HG03097 (cell line): ENCODE measurements around the gene TSPEAR.
"Not testable (repeated sequence)": the region's sequence is repeated elsewhere in the genome, so short reads cannot be mapped to it uniquely, and the experiment has no call there.

ENCODE experiments used
- ATAC-seq: cut with Tn5 transposase; IDR thresholded peaks from one replicate; pipeline ENCODE4 v1.9.1; 2021; ENCODE audit not compliant: unreplicated experiment, low FRiP score

TSPEAR gene

DNA sequence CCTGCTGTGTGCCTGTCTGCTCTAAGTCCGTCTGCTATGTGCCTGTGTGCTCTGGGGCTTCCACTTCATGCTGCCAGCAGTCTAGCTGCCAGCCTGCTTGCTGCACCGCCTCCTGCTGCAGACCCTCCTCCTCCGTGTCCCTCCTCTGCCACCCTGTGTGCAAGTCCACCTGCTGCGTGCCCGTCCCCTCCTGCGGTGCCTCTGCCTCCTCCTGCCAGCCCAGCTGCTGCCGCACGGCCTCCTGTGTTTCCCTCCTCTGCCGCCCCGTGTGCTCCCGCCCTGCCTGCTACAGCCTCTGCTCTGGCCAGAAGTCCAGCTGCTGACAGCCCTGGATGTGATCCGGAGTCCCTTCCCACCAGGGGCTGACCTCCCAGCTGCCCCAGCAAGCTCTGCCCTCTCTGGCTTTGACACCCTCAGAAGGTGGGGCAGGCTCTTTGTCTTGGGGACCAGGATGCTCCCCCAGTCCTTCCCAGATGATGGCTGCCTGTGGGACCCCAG lies 73.5 kb downstream of the TSPEAR start:
- not testable (repeated sequence) for ATAC-seq

GRCh38 chr21:44637018-44637850 lies 74.1 kb downstream of the TSPEAR start, which contains the start of gene KRTAP10-10:
TSS of gene KRTAP10-10 (plus strand) at chr21:44637356. CDS start at chr21:44637418, 62 bp downstream.
- no peak for ATAC-seq

GRCh38 chr21:44636209-44637017 lies 75.0 kb downstream of the TSPEAR start:
- no peak for ATAC-seq

DNA sequence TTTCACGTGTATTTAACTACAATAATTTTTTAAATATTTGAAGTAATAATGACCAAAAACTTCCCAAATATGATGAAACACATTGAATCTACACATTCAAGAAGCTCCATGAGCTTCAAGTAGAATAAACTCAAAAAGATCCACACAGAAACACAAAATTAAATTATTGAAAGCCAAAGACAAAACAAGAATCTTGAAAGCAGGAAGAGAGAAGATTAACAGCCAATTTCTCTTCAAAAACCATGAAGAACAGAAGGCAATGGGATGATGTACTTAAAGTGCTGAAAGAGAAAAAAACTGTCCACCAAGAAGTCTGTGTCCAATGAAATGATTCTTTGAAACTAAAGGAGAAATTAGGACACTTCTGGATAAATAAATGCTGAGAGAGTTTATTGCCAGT lies 79.3 kb downstream of the TSPEAR start:
- no peak for ATAC-seq

DNA sequence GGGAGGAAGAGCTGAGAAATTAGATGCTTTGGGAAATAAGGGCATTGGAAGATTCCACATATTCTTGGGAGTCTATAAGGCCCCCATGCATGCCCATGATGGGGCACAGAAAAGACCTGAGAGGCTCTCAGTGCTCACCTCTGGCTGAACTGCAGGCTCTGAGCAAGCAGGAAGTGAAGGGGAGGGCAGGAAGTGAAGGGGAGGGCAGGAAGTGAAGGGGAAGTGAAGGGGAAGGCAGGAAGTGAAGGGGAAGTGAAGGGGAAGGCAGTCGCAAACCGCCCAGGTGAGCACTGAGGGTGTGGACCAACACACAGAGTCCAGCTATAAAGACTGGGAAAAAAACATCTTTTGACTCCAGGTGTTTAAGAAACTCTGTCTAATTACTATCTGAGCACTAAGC lies 80.9 kb downstream of the TSPEAR start:
- ATAC-seq, result no peak

DNA sequence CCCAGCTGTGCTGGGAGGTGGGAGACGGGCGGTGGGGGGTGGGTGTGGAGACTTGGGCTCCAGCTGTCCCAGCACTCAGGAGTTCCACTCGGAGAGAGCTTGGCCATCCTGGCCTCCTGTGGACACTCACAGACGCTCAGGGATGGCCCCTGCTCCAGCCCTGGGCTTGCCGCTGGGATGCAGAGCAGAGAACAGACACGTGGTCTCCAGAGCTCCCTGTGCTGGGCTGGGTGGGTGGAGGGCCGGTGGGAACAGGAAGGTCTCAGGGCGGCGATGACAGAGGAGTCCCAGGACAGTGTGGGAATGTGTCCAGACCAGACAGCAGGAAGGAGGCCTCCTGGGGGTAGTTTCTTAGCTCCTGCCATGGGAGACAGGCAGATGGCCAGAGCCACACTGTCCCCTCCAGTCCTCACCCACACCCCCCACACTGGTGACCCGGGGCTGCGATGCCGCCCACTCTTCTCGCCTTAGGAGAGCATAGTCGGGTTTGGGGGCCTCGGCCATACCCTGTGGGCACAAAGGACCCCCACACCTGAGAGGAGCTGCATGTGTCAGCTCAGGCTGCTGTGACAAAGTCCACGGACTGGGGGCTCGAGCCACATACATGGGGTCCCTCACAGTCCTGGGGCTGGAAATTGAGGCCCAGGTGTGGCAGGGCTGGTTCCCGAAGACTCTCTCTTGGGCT lies 82.5 kb downstream of the TSPEAR start:
- no peak for ATAC-seq

DNA sequence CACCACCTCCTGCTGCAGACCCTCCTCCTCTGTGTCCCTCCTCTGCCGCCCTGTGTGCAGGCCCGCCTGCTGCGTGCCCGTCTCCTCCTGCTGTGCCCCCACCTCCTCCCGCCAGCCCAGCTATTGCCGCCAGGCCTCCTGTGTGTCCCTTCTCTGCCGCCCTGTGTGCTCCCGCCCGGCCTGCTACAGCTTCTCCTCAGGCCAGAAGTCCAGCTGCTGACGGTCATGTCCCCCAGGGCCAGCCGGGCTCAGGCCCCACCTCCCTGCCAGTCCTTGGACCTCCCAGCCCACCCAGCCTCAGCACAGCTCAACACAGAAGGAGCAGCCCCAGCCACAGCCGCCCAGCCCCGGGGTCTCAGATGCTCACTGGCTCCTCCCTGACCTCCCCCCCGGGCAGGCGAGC lies 83.5 kb downstream of the TSPEAR start:
- ATAC-seq, result not testable (repeated sequence)

- ATAC-seq, result not testable (repeated sequence)
Measured at GRCh38 chr21:44627181-44627822, 84.1 kb downstream of the TSPEAR start.

DNA sequence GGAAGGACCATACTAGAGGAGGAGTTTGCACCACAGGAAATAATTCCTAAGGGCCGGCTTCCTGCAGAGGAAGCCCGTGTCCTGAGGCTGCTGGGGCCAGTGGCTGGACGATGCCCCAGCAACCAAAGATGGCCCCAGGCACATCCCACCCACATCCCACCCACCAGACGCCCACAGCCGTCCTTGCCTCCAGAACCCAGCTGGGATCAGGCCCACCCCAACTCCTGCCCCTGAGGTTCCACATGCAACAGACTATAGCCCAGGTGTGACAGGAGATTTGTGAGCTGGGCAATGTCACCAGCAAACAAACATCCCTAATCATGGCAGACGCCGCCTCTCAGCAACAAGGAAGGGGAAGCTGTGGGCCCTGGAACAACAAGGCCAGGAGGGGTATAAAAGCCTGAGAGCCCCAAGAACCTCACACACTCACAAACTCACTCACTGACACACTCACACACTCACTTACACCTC lies 84.7 kb downstream of the TSPEAR start, which contains the start of gene KRTAP10-9:
TSS of gene KRTAP10-9 (plus strand) at position 421 of the 471 bp plus-strand sequence. CDS start 79 bp downstream, outside the sequence.
- no peak for ATAC-seq

- ATAC-seq, result no peak
Measured at GRCh38 chr21:44626262-44626661, 85.1 kb downstream of the TSPEAR start.

DNA sequence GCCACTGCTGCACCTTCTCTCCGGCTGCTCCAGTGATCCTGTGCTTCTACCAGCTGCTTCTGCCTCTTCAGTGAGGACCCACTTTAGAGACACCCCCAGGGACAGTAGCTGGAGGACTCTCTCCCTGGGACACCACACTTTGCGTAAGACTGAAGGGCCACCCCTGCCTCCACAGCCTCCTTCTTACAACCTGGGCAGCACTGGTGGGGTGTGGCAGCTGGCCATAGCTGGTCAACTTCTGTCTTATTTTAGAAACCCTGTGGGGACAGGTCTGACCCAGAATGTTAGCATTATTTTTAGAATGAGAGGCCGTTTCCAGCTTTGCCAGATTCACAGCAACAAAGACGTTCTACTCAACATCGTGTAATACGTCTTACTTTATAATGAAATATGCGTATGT lies 85.6 kb downstream of the TSPEAR start:
- no peak for ATAC-seq

DNA sequence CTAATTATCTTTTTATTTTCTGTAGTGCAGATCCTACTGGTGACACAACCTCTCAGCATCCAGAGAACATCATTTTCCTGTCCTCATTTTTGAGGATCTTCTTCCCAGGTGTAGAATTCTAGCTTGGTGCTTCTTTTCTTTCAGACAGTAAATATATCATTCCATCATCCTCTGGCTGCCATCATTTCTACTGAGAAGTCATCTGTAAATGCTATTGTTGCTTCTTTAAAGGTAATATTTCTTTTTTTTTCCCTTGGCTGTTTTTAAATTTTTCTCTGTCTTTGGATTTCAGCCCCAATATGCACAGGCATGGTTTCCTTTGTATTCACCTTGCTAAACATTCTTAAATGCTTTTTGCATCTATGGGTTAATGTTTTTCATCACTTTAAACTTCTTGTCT lies 87.8 kb downstream of the TSPEAR start:
- no peak for ATAC-seq

- ATAC-seq, result no peak
Measured at GRCh38 chr21:44619886-44620285, 91.5 kb downstream of the TSPEAR start.

DNA sequence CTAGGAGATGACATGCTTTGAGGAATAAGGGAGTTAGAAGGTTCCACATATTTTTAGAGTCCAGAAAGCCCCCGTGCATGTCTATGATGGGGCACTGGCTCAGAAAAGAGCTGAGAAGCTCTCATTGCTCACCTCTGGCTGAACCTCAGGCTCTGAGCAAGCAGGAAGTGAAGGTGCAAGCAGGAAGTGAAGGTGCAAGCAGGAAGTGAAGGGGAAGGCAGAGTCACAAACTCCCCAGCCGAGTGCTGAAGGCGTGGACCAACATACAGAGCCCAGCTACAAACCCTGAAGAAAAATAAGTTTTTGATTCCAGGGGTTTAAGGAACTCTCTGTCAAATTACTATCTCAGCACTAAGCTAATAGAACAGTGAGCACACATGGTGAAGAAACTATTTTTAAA lies 92.5 kb downstream of the TSPEAR start:
- no peak for ATAC-seq

- ATAC-seq, result no peak
Measured at GRCh38 chr21:44618504-44618903, 92.9 kb downstream of the TSPEAR start.

DNA sequence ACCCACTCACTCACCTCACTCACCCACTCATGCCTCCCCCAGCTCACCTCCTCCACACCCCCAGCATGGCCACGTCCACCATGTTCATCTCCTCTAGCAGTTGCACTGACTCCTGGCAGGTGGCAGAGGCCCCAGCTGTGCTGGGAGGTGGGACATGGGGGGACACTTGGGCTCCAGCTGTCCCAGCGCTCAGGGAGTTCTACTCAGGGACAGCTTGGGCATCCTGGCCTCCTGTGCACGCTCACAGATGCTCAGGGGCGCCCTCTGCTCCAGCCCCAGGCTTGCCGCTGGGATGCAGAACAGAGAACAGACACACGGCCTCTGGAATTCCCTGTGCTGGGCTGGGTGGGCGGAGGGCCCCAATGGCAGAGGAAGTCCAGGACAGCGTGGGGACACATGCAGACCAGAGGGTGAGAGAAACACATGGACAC lies 94.3 kb downstream of the TSPEAR start:
- ATAC-seq, result no peak

- ATAC-seq, result no peak
Measured at GRCh38 chr21:44616591-44616926, 94.8 kb downstream of the TSPEAR start.

DNA sequence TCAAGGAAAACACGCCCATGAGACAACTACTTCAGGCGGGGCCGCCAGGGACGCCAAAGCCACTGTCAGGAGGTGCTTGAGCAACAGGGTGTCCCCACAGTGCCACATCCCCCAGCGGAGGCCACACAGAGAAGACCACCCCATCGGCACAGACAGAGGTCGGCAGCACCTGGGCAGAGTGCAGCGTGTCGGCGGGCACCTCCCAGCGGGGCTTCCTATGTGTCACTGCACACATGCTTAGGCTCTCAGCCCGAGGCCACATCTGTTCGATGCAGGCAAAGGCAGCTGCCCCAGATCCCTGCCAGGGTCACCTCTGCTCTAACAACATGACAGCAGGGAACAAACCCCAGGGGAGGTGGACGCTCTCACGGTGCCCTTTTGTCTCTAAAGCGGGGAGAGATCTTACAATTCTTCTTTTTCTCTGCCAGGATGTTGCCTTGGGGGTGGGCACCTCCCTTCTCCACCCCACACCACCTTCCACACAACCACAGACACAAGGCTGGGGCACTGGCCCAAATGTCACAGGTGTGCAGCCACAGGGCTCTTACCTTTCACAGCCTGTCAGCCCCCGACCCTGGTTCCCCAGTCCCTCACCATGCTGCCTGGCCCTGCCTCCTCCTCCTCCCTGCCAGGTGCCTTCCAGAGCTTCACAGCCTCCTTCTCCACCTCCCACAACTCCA lies 95.3 kb downstream of the TSPEAR start:
- no peak for ATAC-seq

DNA sequence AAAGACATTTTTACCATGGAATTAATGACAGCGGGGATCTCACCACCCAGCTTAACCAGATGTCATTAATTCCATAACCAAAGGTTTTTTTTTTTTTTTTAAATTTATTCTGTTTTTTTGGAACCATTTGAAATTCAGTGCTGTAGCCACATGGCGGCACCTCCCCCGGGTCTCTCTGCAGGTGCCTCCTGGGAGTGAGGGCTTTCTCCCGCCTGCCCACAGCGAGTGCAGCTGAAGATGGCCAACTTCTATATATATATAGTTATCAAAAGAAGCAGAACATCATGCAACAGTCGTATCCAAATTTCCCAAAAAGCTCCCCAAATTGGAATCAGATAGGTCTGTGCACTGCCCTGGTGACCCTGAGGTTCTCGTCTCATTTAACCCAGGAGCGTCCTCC lies 95.9 kb downstream of the TSPEAR start:
- no peak for ATAC-seq

GRCh38 chr21:44614961-44615391 lies 96.4 kb downstream of the TSPEAR start:
- ATAC-seq, result no peak
